ENCODE results near the gene GPHN.
"Not testable (repeated sequence)": the region's sequence is repeated elsewhere in the genome, so short reads cannot be mapped to it uniquely, and the experiment has no call there.

The GPHN gene

DNA sequence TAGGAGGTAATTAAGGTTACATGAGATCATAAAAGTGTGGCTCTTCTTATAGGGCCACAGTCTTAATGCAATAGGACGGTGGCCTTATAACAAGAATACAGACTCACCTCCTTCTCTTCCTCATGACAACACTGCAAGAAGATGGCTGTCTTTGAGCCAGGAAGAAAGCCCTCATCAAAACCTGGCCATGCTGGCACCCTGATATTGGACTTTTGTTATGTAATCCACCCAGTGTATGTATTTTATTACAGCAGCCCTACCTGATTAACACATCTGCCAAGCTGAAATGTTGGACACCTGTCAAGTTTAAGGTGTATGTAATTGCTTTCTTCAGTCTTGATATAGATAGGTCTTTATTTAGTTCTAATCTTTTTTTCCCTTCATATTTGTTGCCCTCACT, 217.0 kb downstream of the GPHN start:
- TF ChIP-seq, protein P1, sequence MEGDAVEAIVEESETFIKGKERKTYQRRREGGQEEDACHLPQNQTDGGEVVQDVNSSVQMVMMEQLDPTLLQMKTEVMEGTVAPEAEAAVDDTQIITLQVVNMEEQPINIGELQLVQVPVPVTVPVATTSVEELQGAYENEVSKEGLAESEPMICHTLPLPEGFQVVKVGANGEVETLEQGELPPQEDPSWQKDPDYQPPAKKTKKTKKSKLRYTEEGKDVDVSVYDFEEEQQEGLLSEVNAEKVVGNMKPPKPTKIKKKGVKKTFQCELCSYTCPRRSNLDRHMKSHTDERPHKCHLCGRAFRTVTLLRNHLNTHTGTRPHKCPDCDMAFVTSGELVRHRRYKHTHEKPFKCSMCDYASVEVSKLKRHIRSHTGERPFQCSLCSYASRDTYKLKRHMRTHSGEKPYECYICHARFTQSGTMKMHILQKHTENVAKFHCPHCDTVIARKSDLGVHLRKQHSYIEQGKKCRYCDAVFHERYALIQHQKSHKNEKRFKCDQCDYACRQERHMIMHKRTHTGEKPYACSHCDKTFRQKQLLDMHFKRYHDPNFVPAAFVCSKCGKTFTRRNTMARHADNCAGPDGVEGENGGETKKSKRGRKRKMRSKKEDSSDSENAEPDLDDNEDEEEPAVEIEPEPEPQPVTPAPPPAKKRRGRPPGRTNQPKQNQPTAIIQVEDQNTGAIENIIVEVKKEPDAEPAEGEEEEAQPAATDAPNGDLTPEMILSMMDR (IDR thresholded peaks at IDR 0.05), result no peak
- Histone ChIP-seq H3K27ac (no peak overlapping the region), H3K27me3 (ENCODE audit: control insufficient read depth, insufficient read depth, low read length) (no peaks in the 10 kb centered on the region), H3K9ac (no peak overlapping the region), H3K4me3 (ENCODE audit: low read depth, low read length) (no peak overlapping the region), H3K79me2 (peaks cover 7% of the 10 kb centered on the region), H3K4me2 (ENCODE audit: low read length) (no peak overlapping the region), H2AFZ (no peak overlapping the region), H3K9me3 (ENCODE audit: control insufficient read depth, low read length) (no peaks in the 10 kb centered on the region), H3K36me3 (ENCODE audit: control insufficient read depth, insufficient read depth, low read length) (no peaks in the 10 kb centered on the region), H3K4me1 (peaks cover 3% of the 10 kb centered on the region)

DNA sequence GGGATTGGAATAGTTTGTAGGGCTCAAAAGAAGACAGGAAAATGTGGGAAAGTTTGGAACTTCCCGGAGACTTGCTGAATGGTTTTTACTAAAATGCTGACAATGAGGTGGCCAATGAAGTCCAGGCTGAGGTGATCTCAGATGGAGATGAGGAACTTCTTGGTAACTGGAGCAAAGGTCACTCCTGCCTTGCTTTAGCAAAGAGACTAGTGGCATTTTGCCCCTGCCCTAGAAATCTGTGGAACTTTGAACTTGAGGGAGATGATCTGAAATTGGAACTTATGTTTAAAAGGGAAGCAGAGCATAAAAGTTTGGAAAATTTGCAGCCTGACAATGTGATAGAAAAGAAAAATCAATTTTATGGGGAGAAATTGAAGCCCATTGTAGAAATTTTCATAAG, 223.4 kb downstream of the GPHN start:
- not testable (repeated sequence) for H3K9me3 ChIP-seq (ENCODE audit: control insufficient read depth, low read length); H3K4me3 ChIP-seq (ENCODE audit: low read depth, low read length); H3K9ac ChIP-seq; H3K36me3 ChIP-seq (ENCODE audit: control insufficient read depth, insufficient read depth, low read length); H3K4me2 ChIP-seq (ENCODE audit: low read length); H3K4me1 ChIP-seq; H3K79me2 ChIP-seq; H3K27me3 ChIP-seq (ENCODE audit: control insufficient read depth, insufficient read depth, low read length); H3K27ac ChIP-seq; H2AFZ ChIP-seq

DNA sequence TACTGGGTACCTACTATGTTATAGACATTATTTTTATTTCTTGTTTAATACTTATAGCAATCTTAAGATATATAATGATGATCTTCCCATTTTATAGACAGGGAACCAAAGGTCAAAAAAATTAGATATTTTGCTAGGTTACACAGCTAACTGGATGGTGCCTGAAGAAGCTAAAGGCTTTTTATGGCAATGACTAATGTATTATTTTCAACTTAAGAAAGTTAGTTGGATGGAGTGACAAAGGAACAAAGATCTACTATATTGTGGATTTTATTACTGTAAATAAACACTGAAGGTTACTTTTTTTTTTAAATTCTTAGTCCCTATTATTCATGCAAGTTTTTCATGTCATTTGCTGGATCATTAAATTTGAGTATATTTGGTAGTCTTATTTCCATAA, 227.9 kb downstream of the GPHN start:
- Histone ChIP-seq H3K4me3 (ENCODE audit: low read depth, low read length) (no peak overlapping the region), H3K36me3 (ENCODE audit: control insufficient read depth, insufficient read depth, low read length) (no peaks in the 10 kb centered on the region), H3K9me3 (ENCODE audit: control insufficient read depth, low read length) (no peaks in the 10 kb centered on the region), H3K27me3 (ENCODE audit: control insufficient read depth, insufficient read depth, low read length) (no peaks in the 10 kb centered on the region), H2AFZ (no peak overlapping the region), H3K4me1 (no peaks in the 10 kb centered on the region), H3K79me2 (no peaks in the 10 kb centered on the region), H3K4me2 (ENCODE audit: low read length) (no peak overlapping the region), H3K9ac (no peak overlapping the region), H3K27ac (no peak overlapping the region)
- TF ChIP-seq, protein P1 (IDR thresholded peaks at IDR 0.05), result no peak

DNA sequence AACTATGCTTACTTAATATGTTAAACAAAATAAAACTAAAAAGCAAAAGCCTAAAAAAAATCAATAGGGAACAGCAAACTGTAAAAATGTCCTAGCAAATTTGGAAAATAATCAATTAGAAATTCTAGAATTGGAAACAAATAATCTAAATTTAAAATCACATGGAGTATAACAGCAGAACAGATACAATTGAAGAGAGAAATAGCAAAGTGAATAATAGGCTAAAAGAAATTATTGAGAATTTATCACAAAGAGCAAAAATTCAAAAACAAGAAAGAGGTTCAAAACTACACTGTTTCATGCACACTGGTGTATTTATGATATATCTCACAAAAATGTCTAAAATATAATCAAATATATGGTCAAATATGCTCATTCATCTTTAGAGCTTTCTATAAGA, 231.9 kb downstream of the GPHN start:
- no peaks in the 10 kb centered on the region for H3K27me3 ChIP-seq (ENCODE audit: control insufficient read depth, insufficient read depth, low read length)
- H3K36me3 ChIP-seq (ENCODE audit: control insufficient read depth, insufficient read depth, low read length), result no peaks in the 10 kb centered on the region
- H3K27ac ChIP-seq, result no peak overlapping the region
- no peaks in the 10 kb centered on the region for H3K9me3 ChIP-seq (ENCODE audit: control insufficient read depth, low read length)
- H3K79me2 ChIP-seq, result no peaks in the 10 kb centered on the region
- H3K4me1 ChIP-seq, result no peaks in the 10 kb centered on the region
- H3K4me2 ChIP-seq (ENCODE audit: low read length), result no peak overlapping the region
- no peak overlapping the region for H3K4me3 ChIP-seq (ENCODE audit: low read depth, low read length)
- TF ChIP-seq, protein P1 (IDR thresholded peaks at IDR 0.05), result no peak
- no peak overlapping the region for H3K9ac ChIP-seq
- no peak overlapping the region for H2AFZ ChIP-seq

DNA sequence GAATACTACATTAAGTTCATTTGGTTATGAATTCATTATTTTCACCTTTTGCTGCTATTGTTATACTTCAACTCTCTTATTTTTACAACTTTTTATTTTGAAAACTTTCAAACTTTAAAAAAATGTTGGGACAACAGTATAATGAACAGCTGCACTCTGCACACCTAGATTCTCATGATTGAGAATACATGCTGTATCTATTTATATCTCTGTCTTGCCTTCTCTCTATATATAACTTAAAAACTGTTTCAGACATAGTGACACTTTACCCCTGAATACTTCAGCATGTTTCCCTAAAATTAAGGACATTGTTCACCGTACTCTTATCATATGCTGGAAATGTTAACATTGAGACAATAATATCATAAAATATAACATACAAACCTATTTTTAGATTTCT, 237.1 kb downstream of the GPHN start:
- Histone ChIP-seq H3K79me2 (no peaks in the 10 kb centered on the region), H3K27ac (no peak overlapping the region), H2AFZ (no peak overlapping the region), H3K27me3 (ENCODE audit: control insufficient read depth, insufficient read depth, low read length) (no peaks in the 10 kb centered on the region), H3K36me3 (ENCODE audit: control insufficient read depth, insufficient read depth, low read length) (no peaks in the 10 kb centered on the region), H3K9ac (no peak overlapping the region), H3K9me3 (ENCODE audit: control insufficient read depth, low read length) (no peaks in the 10 kb centered on the region), H3K4me3 (ENCODE audit: low read depth, low read length) (no peak overlapping the region), H3K4me2 (ENCODE audit: low read length) (no peak overlapping the region), H3K4me1 (no peaks in the 10 kb centered on the region)
- TF ChIP-seq, protein P1 (IDR thresholded peaks at IDR 0.05), result no peak
